Measurements from ENCODE around the gene HTR2A.

Gene HTR2A

DNA sequence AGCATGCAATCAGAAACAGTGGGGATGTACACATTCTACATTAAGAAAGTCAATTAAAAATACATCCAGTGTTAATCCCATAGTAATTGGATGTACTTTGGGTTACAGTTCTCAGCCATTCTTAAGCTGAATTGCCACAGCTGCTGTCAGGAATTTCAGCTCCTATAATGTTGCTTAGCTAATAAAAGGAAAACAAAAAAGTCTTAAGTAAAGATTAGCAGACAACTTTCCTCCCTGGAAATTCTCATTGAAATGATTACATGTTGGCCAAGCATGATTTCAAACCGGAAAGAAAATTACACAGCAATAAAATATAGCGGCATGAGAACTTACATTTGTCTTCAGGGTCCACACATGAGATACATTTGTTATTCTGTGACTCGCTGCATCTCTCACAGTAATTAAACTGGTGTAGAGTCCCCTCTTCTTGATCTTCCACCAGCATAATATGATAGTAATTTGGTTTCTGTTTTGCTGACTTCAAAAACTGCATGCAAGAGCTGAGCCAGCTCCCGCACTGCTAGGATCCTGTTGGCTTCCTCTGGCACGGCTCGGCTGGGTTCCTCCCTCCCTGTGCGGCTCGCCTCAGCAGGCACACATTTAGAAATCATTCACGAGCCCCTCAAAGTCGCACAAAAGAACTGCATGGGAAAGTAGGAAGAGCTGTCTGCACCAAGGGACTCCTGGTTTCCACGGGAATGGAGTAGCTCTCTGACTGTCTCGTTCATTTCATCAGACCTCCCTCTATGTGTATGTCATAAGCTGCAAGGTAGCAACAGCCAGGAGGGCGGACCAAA lies at the start of gene HTR2A:
Gene HTR2A, minus strand, starts transcription at position 713 of the 797 bp plus-strand sequence. CDS start 1,147 bp downstream, outside the sequence.
- DNase-seq, result no peak

DNA sequence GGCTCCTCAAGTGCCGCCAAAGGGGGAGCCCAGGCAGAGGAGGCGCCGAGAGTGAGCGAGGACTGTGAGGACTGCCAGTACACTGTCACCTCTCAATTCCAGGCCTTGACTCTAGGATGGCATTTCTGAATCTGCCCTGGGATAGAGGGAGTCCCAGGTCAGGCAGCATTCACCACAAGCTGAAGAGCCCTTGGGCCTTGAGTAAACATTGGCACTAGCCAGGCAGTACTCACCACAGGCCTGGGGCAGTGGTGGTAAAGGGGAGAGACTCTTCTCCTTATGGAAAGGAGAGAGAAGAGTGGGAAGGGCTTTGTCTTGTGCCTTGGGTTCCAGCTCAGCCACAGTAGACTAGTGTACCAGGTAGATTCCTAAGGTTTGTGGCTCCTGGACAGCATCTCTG lies 39.7 kb upstream of the HTR2A start:
- no peak for DNase-seq

DNA sequence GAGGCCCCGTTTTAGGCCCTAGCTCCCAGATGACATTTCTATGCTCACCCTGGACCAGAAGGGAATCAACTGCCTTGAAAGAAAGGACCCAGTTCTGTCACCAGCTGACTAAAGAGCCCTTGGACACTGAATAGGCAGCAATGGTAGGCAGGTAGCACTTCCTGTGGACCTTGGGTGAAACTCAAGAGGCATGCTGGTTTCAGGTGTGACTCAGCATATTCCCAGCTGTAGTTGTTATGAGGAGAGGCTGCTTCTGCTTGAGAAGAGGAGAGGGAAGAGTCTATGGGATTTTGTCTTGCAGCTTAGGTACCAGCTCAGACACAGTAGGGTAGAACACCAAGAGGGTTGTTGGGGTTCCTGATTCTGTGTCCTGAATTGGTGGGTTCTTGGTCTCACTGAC lies 37.9 kb upstream of the HTR2A start:
- DNase-seq, result no peak

DNA sequence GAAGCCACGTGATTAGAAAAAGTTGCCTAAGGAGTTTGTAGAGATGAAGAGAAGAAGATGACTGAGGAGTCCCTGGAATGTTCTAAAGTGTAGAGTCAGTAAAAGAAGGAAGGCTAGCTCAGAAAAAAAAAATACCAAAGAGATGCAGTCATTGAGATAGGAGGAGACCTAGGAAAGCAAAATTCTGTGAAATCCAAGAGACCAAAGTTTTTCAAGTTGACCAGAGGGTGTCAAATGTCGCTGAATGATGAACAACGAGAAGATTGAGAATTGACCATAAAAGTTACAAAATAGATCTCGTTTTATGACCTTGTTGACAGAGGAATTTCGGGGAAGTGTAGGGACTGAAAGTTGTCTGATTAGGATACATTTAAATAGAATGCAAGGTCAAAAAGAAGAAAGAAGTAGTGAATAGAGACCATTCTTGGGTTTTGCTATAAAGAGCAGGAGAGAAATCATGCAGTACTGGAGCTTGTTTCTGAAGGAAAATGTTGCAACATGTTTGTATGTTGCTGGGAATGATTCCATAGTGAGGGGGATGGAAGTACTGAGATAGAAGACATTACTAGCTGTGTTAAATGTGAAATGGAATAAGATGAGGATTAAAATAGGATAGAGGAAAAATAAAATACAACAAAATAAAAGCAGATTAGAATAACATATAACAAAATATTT lies 30.2 kb upstream of the HTR2A start:
- no peak for DNase-seq

DNA sequence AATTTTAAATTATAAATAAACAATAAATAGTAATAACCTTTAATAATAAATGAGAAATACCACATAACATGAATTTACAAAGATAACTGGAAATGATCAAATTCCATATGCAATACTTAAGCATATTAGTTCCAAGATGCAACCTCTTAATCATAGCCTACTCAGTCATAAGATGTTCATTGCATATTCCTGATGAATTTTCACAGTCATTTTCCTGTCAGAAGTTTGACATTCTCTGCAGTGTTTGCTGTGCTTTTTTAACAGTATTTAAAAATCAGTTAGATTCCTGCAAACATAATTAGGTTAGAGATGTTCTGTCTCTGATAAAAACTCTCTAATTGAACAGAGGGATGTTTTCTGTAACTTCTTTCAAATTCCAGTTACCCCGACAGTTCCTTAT lies 28.6 kb upstream of the HTR2A start:
- no peak for DNase-seq

DNA sequence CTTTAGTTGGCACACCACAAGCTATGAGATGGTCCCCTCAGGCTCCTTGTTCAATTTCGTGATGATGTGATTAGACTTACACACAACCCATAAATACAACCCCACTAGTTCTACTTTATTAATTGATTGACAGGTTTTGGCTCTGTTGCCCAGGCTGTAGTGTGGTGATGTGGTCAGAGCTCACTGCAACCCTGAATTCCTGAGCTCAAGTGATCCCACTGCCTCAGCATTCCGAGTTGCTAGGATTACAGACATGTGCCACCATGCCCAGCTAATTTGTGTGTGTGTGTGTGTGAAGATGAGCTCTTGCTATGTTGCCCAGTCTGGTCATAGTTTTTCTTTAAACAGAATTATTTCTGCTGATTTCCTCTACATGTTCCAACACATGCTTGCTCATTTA lies 17.5 kb upstream of the HTR2A start:
- no peak for DNase-seq

DNA sequence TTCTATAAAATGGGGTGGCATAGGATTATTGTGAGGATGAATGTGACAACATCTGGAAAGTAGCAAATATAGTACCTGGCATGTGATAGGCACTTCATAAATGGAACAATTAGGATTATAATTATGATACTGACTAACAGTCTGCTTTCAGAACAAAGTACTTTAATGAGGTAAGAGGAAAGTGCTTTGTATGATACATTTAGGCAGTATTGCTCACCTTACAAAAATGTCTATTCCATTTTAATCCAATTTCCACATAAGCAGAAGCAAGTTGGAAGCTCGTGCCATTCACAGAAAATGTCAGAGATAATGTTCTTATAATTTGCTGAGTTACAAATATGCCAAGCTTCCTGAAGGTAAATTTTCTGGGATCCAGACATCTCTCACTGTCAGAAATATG lies 16.9 kb upstream of the HTR2A start:
- DNase-seq, result no peak

DNA sequence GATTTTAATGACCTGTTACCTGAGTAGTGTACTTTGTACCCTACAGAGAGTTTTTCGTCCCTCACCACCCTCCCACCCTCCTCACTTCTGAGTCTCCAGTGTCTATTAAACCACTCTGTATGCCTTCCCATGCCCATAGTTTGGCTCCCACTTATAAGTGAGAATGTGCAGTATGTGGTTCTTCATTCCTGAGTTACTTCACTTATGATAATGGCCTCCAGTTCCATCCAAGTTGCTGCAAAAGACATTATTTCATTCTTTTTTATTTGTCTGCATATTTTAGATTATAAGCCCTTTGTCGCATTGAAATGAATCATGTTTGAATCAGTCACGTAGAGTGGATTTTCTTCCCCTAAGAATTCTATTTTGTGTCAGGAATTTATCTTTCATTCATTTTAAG lies 12.2 kb upstream of the HTR2A start:
- no peak for DNase-seq

DNA sequence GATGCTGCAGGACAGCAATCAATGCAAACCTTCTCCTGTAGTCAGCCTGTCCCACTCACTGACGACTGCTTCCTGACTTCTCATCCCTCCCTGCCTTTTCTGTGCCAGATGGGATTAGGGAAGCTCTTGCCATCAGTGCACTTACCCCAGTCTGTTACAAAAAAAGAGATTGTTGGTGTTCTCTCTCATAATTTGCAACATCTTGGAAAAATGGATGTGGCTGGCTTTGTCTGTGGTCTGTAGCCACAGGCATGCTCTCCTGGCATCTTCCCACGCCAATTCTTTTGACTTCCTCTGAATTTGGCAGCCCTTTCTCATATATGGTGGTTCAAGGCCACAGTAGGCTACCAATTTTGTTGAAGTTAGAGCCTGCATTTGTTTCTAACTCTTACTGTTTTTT lies 11.6 kb upstream of the HTR2A start:
- no peak for DNase-seq

DNA sequence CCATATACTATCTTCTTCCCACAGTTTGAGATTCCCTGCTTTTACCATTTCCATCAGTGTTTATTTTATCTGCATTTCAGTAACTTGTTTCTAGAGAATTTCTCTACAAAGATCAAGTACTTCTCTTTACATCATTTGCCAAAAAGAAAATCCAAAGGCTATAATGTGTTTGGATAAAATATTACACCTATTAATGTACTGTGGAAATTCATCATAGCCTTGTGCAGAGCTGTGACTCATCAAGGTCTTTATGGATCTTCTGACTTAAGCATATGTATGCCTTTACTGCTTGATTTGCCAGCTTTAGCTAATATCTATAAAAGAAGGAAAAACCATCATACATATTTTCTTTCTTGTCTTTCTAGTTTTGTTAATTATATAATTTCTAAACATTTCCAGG lies 9.6 kb upstream of the HTR2A start:
- DNase-seq, result no peak

DNA sequence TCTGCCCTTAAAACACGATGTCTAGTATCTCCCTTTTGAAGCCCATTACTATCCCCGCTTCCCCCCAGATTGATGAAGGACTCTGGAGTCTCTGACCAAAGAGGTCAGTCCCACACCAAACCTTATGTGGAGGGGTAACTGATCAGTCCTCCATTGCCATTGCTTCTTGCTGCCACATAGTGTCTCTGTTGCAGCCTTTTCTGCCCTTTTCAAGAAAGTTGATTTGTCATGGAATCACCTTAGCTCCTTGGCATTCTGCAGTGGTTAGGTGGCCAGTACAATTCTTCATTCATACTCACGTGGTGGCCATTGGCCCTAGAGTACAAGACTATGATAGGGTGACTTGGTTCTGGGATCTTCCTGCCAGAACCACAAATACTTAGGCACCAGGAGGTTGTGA lies 8.4 kb upstream of the HTR2A start:
- DNase-seq, result no peak

DNA sequence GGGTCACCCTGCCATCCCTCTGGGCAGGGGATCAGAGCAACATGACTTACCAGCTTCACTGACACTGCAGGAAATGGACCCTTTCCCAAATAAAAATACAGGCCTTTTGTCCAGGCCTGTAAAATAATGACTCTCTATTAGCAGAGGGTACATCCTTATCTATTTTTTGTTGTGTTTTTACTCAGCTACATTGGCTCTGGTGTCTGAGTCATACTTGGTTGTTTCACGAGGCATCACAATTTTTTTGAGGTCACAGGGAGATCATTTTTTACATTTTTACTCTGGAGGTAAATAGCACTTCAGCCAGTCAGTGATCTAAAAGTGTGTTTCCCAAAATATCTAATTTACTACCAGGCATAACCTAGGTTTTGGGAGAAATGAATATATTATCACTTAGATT lies 6.9 kb upstream of the HTR2A start:
- no peak for DNase-seq

DNA sequence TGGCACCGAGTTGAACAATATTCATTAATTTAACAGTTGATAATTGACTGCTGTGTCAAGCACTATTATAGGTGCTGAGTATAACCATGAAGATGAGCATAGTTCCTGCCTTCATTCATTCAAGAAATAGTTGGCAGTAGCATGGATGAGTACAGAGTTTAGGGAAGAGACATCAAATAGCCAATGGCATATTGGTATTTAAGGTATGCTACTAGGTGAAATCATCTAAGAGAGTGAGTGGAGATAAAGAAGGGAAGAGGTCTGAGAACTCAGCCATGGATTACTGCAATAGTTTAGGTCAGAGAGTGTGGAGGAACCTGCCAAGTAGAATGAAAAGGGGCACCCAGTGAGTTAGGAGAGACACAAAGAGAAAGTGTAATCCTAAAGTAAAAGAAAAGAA lies 4.9 kb upstream of the HTR2A start:
- no peak for DNase-seq

DNA sequence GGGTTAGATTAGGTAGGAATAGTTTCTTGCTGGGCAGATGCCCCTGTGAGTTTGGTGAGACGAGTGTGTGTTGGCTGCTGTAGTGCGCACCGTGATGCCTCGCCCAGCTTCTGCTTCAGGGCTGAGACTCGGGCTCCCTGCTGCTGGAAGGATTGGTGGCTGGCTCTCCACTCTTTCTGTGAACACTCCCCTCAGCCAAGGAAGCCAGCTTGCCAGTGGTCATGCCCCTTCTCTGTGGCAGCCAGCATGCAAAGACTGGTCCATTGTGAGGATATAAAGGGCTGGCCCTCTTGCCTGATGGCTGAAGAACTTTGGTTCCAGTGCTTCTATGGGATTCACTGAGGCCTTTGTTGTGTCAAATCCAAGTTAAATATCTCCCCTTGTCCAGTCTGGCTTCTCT lies 2.9 kb upstream of the HTR2A start:
- no peak for DNase-seq

DNA sequence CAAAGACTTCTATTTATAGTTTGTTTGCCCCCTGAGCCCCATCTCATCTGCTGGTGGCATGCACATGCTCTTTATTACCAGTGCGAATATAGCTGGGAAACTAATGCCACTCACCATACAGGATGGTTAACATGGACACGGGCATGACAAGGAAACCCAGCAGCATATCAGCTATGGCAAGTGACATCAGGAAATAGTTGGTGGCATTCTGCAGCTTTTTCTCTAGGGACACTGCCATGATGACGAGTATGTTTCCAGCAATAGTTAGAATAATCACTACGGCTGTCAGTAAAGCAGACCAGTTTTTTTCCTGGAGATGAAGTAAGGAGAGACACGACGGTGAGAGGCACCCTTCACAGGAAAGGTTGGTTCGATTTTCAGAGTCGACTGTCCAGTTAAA lies 1.5 kb downstream of the HTR2A start:
- no peak for DNase-seq

DNA sequence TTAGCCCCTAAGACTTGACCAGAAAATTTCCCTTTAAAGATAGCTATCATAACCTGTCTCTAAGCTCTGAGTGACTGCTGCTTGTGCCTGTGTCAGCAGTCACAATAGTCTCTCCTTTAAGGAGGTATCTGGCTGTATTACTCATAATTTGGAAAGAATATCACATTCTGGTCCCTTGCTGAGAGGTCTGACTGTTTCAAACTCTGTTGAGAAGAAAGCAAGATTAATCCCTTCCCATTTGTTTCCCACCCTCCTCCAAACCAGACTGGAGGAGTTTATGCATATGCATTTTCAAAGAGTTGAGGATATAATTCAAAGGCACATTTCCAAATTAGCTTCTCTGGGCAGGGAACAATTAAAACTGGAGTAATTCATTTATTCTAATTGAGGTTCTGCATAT lies 2.3 kb downstream of the HTR2A start:
- DNase-seq, result no peak

DNA sequence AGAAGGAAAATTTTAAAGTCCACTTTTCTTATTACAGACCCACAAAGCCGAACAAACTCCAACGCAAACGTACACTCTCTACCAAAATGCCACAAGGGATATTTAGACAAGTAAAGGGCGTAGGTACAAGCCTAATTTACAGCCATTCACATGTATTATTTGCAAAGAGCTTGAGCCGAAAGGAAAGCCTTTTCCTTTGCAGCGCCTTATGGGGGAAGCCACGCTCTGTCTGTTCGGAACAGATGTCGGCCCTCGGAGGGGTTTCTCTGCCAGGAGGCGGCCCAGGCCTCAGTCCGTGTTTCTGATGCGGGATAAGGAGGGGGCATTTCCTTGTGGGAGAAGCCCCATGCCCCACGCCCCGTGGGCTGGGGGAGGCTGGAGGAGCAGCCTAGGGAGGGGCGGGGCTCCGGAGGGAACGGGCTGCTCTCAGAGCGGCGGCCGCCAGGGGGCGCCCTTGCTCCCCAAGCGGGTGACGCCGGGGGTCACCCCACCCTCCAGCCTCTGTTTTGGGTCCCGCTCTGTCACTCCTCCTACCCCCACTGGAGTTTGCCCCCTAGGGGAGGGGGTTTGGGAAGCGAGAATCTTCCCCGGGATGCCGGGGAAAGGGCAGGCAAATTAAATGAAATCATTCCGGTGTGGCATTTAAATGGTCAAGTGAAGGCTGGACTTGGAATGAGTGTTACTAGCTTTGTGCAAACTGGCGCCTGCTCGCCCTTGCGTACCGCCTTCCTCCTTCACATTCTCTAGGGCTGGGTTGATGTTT lies 2.9 kb downstream of the HTR2A start:
- no peak for DNase-seq

DNA sequence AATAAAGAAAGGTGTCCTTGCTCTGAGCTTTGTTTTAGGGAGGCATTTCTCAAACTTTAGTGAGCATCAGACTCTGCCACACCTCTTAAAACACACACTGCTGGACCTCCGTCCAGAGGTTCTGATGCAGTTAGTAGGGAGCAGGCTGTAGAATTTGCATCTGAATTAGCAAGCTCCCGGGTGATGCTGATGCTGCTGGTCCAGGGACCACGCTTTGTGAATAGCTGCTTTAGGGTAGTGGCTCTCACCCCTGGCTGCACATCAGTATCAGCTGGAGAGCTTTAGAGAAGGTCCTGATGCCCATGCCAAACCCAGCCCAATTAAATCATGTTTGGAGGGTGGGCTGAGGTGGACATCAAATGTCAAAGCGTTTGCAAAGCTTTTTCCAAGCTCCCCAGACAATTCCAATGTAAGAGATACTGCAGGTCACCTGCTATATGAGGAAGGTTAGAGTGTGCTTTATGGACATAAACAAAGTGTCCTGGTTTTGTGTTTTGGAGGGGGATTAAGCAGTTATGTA lies 3.6 kb downstream of the HTR2A start:
- no peak for DNase-seq

DNA sequence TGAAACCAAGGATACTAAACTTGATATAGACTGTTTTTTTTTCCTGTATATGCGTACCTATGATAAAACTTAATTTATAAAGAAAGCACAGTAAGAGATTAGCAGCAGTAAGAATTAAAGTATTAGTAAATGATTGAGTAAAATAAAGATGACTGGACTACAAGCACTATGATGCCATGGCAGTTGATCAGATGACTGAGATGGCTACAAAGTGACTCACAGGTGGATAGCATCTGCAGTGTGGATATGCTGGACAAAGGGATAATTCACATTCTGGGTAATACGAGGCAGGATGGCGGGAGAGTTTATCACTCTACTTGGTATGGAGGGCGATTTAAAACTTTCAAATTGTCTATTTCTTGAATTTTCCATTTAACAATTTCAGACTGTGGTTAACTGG lies 11.8 kb downstream of the HTR2A start:
- no peak for DNase-seq

DNA sequence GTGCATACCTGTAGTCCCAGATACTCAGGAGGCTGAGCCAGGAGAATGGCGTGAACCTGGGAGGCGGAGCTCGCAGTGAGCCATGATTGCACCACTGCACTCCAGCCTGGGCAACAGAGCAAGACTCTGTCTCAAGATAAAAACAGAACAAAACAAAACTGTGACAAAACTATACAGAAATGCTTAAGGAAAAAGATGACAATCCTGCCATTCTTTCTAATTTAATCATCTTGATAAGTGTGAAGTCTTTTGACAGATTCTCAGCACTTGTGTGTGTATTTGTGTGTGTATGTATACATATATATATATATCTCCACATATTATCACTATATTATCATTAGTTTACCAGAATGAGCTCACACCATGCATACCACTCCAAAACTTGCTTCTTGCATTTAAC lies 12.3 kb downstream of the HTR2A start:
- no peak for DNase-seq

DNA sequence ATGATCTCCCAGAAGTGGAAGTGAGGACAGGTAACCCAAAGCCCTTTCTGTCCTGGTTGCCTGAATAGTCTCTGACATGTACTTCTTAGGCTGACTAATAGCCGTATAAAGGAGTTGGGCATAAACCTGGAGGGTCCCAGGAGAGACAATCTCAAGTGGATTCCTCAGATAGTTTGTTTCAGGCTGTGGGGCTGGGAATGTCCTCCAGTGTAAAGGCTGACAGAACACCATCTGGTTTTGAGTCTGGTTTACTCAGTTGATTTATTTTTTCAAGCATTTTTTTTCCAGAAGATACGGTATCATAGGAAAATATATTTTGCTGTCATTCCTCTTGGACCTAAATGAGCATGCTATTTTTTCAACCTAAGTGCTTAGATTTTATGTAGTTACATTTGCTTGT lies 15.2 kb downstream of the HTR2A start:
- DNase-seq, result no peak

DNA sequence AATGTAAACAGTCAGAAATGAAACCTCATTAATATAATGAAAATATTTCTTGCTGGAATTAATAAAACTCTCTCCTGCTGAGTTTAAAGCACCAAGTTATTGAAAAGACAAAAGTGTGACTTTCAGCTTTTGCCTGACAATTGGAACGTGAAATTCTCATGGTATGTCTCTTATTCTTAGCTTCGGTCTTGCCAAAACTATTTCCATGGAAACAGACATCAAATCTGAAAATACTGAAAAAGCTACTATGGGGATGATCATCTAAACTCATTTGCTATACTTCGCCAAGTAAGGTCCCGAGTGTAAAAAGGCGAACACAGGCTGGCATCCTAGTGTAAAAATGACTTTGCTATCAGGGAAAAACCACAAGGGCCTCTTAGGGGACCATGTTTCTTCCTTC lies 22.8 kb downstream of the HTR2A start:
- DNase-seq, result no peak

DNA sequence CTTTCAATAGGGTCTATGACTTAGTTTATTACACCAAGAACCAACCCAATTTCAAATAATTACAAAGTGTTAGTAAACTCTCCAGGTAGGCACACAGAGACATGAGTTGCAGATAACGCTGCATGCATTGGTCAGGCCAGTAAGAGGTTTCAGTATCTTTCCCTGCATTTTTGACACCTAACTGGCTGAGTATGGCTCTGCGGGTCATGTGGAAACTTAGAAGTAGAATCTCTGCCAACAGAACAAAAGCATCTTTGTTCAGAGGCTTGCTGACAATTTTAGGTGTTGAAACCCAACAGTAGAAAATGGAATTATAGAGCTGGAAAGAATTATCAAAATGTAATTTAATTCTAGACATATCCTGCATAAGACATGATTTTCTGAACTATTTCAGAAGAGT lies 25.3 kb downstream of the HTR2A start:
- no peak for DNase-seq

DNA sequence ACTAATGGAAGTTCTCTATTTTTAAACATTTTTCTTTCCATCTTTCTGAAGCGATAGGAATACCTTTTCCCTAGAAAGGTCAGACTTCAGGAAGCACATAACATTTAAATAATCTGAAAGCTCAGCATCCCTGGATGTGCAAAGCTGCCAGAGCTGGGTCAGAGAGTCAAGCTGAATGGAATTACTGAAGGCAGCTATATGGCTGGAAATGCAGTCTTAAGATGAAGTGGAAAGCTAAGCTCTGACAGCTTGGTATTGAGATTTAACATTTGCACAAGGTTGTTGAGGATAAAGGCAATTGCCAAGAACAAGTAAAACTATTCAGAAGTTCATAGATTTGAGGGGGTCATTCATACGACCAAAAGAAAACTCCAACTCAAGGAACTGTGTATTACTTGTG lies 28.8 kb downstream of the HTR2A start:
- no peak for DNase-seq

Data from NCI-H446 treated with DMSO at 0.1 percent for 48 hours (cell line).